GM21786 (cell line): ENCODE data around the gene MBD3L4.
"Not testable (repeated sequence)": the region's sequence is repeated elsewhere in the genome, so short reads cannot be mapped to it uniquely, and the experiment has no call there.

Source experiments
- ATAC-seq: cut with Tn5 transposase; IDR thresholded peaks from one replicate; pipeline ENCODE4 v1.9.1; 2021; ENCODE audit not compliant: unreplicated experiment

The MBD3L4 gene

DNA sequence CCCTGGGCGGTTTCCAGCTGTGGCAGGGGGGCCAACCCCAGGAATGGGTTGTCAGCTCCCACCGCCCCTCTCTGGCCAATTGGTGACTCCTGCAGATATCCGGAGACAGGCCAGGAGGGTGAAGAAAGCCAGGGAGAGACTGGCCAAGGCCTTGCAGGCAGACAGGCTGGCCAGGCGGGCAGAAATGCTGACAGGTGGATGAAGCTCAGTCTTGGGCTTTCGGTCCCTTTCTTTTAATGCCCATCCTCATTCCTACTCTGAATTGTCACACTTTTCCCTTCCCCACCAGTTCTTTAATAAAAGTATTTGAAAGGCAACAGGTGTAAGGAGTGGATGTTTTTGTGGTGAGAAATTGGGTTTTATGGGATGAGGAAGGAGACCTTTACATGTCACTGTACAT is 11.4 kb upstream of the MBD3L4 start:
- ATAC-seq: not testable (repeated sequence)

DNA sequence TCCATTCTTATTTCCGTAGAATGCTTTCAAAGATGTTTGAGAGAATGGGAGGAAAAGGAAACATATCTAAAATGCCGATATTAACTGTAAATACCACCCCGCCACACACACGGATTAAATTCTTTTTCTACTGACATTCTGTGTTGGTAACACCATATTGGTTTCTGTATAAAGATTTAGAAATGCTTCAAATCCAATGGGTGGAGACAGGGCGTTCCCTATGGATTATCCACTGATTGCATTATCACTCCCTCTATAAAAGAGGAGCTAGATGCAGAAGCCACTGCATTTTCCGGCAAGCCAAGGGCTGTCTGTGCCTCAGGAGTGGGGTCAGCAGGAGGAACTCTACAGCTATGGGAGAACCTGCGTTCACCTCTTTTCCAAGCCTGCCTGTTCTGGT is 9.0 kb upstream of the MBD3L4 start, which contains the start of gene MBD3L2:
Gene MBD3L2, plus strand, starts transcription at position 301 of the 400 bp plus-strand sequence. Its CDS starts 53 bp downstream, at position 354.
- ATAC-seq: not testable (repeated sequence)

DNA sequence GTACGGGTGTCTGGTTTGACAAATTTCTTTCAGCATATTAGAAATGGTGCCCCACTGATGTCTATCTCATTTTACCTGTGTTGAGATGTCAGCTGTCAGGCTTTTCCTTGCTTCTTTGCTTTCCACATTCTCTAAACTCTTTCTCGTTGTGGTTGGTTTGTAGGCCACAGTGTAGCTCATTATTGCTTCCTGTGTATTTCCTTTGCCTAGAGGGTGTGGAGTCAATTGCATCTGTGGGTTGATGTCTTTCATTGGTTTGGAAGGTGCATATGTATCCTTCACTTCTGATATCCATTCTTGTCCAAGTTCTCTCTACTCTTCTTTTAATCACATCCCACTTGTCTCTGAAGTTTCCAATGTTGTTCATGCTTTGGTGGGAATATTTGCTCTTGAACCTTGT is 1.6 kb upstream of the MBD3L4 start:
- not testable (repeated sequence) for ATAC-seq

DNA sequence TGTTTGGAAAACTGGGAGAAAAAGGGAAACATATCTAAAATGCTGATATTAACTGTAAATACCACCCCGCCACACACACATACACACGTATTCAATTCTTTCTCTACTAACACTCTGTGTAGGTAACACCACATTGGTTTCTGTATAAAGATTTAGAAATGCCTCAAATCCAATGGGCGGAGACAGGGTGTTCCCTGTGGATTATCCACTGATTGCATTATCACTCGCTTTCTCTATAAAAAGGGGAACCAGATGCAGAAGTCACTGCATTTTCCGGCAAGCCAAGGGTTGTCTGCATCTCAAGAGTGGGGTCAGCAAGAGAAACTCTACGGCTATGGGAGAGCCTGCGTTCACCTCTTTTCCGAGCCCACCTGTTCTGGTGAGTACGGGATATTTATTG is 9.7 kb downstream of the MBD3L4 start, which contains the start of gene MBD3L5:
Gene MBD3L5, plus strand, starts transcription at position 301 of the 400 bp plus-strand sequence. Its CDS starts 34 bp downstream, at position 335.
- not testable (repeated sequence) for ATAC-seq

DNA sequence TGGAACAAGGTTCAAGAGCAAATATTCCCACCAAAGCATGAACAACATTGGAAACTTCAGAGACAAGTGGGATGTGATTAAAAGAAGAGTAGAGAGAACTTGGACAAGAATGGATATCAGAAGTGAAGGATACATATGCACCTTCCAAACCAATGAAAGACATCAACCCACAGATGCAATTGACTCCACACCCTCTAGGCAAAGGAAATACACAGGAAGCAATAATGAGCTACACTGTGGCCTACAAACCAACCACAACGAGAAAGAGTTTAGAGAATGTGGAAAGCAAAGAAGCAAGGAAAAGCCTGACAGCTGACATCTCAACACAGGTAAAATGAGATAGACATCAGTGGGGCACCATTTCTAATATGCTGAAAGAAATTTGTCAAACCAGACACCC is 11.2 kb downstream of the MBD3L4 start:
- ATAC-seq: not testable (repeated sequence)

DNA sequence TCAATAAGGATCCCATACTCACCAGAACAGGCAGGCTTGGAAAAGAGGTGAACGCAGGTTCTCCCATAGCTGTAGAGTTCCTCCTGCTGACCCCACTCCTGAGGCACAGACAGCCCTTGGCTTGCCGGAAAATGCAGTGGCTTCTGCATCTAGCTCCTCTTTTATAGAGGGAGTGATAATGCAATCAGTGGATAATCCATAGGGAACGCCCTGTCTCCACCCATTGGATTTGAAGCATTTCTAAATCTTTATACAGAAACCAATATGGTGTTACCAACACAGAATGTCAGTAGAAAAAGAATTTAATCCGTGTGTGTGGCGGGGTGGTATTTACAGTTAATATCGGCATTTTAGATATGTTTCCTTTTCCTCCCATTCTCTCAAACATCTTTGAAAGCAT is 18.6 kb downstream of the MBD3L4 start, which contains the start of gene MBD3L2B:
Gene MBD3L2B, minus strand, starts transcription at position 101 of the 400 bp plus-strand sequence. Its CDS starts 34 bp downstream, at position 67.
- ATAC-seq: not testable (repeated sequence)

DNA sequence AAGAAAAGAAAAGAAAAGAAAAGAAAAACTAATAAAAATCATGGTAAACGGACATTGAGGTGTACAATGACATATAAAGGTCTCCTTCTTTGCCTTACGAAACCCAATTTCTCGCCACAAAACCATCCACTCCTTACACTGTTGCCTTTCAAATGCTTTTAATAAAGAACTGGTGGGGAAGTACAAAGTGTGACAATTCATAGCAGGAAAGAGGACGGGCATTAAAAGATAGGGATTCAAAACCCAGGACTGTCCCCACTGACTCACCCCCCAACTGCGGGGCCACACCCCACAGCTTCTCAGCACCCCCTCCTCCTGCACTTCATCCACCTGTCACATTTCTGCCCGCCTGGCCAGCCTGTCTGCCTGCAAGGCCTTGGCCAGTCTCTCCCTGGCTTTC is 21.2 kb downstream of the MBD3L4 start:
- no peak for ATAC-seq

DNA sequence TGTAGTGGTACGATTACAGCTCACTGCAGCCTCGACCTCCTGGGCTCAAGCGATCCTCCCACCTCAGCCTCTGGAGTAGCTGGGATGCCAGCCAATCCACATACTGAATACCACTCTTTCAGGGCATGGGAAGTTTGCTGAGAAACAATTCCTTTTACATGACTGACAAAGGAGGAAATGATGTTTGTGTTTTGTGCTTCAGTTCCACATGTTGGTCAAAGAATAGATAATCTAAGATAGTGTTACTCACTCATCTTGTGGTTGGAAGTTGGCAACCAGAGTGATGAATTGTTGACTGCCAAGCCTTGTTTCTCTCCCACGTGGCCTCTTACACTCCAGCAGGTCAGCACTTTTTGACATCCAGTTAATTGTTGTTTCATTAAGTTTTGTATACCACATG is 26.3 kb downstream of the MBD3L4 start:
- no peak for ATAC-seq

DNA sequence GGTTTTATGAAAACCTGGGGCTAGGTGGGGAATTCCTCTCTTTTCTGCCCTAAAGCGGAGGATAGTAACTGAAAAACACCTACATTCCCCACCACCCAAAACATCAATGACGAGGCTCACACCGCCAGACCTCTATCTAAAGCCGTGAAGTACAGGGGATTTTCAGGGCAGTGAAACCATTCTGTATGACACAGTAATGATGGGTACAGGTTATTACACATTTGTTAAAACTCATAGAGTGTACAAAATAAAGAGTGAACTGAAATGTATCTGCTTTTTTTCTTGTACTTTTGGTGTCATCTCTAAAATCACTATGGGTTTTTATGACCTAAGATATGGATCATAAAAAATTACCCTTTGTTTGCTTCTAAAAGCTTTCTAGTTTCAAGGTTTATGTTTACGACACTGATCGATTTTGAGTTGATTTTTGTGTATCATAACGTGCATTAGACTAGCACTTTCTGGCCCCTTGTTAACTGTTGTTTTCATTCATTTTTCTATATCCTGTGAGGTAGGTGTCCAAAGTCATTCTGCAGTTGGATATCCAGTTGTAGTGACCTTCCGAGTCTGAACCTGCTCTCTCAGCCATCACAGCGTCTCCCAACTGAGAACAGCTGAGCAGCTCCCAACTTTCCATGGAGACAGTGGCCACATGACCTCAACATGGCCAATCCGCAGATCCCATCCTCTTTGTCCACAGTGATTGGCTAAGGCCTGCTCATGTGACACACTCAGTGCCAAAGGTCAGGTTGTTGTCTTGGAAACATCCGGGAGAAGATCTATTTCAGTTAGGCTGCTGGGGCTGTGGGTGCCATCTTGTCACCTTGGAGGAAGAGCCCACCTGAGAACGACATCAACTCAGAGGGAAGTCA is 29.0 kb downstream of the MBD3L4 start:
- no peak for ATAC-seq

DNA sequence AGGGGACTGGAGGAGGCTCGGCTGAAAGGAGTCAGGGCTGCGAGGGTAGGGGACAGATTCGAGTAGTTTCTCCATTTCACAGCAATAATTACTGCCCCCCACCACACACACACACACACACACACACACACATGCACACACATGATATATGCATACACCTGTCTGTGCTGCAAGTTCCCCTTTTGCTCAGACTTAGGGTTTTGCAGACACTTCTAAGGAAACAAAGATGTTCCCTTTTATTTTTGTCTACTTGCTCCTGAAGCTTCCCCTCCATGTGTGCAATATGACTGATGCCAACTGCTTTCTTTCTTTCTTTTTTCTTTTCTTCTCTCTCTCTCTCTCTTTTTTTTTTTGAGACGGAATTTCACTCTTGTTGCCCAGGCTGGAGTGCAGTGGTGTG is 32.1 kb downstream of the MBD3L4 start:
- ATAC-seq: no peak

DNA sequence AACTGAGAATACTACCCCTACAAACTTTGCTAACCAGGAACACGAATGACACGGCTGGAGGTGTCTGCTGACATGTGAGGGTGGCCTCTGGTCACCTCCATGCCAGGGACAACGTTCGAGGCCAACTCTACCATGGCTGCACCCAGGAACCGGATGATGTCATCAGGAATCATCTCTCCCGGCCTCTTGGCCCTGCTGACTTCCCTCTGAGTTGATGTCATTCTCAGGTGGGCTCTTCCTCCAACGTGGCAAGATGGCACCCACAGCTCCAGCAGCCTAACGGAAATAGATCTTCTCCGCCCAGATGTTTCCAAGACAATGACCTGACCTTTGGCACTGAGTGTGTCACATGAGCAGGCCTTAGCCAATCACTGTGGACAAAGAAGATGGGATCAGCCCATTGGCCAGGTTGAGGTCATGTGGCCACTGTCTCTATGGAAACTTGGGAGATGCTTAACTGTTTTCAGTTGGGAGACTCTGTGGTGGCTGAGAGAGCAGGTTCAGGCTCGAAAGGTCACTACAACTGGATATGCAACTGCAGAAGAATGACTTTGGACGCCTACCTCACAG is 33.8 kb downstream of the MBD3L4 start:
- no peak for ATAC-seq

DNA sequence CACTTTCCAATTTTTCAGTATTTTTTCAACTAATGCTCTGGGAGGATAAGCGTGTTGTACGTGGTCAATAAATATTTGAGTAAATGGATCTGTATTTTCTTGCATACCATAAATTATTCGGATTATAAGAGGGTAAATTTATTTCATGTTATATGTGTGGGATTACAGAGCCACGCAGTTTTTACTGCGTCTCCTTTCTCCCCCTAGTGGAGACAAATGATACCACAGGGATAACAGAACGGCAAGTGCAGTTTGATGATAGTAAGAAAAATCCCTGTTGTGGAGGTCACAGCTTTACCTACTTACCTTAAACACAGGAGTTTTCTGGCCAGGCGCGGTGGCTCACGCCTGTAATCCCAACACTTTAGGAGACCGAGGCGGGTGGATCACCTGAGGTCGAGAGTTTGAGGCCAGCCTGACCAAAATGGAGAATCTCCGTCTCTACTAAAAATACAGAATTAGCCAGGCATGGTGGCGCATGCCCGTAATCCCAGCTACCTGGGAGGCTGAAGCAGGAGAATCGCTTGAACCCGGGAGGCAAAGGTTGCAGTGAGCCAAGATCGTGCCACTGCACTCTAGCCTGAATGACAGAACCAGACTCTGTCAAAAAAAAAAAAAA is 35.6 kb downstream of the MBD3L4 start:
- no peak for ATAC-seq

DNA sequence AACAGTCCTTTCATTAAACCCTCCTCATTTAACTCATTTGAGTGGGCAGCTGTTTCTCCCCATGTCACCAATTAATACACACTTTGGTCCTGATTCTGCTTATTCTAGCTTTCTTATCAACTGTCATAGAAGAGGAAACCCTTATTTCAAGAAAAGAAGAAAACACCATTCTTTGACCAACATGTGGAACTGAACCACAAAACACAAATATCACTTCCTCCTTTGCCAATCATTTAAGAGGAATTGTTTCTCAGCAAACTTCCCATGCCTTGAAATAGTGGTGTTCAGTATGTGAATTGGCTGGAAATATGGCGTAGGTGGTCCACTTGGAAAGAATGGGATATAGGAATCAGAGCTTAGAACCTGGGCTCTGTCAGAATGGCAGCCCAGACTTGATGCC is 39.2 kb downstream of the MBD3L4 start:
- ATAC-seq: no peak

DNA sequence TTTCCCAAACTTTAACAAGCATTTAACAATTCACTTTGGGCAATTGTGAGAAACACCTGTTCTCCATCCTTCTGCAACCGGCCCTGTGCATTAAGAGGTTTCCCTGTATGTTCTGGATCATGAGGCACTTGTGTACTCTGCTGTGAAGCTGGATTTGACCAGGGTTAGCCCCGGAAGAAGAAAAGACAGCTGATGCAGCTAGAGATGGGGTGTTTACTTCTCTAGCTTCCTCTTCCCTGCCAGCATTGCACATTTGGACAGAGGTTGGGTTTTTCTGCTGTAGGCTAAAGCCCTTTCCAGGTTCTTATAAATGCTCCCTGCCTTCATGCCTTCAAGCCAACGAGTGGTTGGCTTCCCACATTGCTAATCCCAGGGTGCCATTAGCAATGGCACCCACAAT is 39.6 kb downstream of the MBD3L4 start:
- no peak for ATAC-seq

DNA sequence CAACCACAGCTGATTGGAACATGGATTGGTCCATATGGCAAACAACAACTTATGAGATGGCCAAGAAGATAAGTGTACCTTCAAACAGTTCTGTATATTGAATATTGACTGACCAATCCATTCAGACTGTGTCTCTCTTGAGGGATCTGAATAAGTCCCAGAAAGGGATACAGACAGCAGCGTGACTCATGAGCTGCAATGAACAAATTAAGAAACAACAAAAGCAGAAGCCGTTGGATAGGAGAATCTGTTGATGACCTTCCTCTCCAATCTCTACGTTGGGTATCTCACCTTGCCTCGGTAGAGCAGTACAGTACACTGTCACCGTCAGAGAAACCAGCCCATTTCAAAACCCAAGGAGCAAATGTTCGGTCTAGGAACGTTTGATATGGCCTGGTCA is 40.0 kb downstream of the MBD3L4 start:
- ATAC-seq: no peak

DNA sequence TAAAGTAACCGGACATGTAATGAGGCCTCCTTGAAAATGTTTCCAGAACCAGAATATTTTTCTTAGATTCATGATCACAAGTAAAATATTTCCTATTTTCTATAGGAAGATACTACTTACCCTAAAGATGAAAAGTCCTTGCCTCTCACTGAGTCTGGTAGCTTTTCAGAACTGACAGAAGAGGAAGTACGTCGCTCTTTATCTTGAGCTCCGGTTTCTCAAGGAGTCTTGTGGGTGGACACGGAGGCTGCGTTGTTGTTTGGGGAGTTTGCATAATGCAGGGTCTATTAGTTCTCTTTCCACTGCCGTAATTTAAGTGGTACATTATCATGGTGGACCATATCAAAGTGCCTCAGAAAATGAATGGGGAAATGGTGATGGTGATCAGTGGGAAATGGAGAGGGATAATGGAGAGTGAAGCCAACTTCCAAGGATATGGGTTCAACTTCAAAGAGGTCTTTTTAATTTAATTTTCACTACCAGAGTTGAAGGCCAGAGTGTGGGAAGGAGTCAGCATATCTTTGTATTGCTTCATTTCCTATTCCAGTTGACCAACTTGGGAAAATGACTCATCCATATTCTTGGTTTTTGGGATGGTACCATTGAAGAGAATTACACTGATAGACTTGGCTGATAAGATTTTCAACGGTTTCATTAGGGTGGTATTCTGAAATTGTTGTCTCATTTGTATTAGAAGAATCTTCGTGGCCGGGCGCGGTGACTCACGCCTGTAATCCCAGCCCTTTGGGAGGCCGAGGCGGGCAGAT is 42.1 kb downstream of the MBD3L4 start:
- ATAC-seq: no peak

DNA sequence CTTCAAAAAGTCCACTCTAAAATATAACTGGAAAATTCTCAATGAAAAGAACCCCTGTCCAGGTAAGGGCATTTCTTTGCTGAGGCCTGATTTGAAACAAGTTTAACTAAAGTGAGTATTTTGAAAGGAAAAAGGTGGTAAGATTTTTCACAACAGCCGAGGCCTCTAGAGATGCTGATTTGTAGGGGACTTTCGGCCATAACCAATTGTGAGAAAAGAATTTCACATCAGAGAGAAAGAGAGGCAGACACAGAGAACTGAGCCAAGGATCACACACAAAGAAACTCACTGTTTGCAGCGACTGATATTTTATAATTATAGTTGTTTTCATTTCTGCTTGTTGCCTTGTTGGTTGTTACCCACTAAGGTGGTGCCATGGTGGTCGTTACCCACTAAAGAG is 43.2 kb downstream of the MBD3L4 start:
- no peak for ATAC-seq

DNA sequence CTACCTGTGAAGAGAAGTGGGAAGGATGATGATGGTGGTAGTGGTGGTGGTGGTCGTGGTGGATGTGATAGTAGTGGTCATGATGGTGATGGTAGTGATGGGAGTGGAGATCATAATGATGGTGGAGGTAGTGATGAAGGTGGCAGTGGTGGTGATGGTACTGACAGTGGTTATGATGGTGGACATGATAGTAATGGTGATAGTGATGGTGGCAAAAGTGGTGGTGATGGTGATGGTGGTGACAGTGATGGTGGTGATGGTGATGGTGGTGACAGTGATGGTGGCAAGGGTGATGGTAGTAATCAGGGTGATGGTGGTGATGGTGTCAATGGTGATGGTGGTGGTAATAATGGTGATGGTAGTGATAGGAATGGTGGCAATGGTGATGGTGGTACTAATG is 44.9 kb downstream of the MBD3L4 start:
- no peak for ATAC-seq

DNA sequence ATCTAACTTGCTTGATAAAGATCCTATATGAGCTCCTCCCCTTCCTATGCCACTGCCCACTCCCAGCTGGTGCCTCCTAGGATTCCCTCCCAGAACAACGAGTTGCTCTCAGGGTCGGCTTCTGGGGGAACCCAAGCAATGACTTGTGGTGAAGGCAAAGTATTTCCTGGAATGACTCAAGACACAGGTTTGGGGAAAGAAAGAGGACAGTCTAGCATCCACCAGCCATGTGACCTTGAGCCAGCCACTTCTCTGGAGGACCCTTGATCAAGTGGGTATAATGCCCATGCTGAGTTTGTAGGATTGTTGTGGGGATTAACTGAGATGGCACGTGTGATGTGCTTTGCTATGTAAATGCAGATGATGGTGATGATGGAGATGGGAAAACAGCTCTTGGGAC is 51.7 kb downstream of the MBD3L4 start:
- no peak for ATAC-seq

DNA sequence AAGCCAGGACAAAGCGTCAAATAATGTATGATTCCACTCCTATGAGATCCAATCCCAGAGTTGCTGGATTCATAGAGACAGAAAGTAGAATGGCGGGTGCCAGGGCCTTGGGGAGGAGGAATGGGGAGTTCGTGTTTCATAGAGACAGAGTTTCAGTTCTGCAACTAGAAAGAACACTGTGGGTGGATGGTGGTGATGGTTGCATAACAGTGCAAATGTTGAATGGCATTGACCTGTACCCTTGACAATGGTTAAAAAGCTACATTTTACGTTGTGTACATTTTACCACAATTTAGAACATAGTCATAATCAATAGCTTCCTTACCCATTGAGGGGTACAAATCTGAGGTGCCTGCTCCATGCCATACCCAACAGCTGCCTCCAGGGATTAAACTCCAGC is 52.1 kb downstream of the MBD3L4 start:
- ATAC-seq: no peak
